ENCODE results near the gene NAT8L.
"Not testable (repeated sequence)": the region's sequence is repeated elsewhere in the genome, so short reads cannot be mapped to it uniquely, and the experiment has no call there.

Gene NAT8L

DNA sequence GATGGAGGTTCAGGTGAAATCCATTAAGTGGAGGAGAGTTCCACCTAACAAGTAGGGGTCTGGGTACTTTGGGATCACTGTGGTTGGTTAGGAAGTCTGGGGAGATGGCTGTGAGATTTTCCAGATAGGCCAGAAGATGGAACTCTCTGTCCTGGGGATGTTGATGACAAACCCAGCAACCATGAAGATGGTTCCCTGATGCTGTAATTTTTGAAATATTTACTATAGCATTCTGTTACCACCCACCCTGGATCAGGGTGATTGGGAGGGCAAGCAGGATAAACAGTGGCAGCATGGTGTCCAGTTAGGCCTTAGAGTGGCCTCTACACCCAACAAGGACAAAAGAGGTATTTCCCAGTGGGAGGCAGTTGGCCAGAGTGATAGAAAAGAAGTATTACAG lies 34.4 kb upstream of the NAT8L start:
- TF ChIP-seq CTCF (IDR thresholded peaks at IDR 0.05; ENCODE audit: poor library complexity, severe bottlenecking), result no peak
- H3K4me3 ChIP-seq (ENCODE audit: severe bottlenecking), result no peak overlapping the region
- H3K27ac ChIP-seq (ENCODE audit: poor library complexity, severe bottlenecking), result no peak overlapping the region
- no peaks in the 10 kb centered on the region for H3K36me3 ChIP-seq (ENCODE audit: low read depth)
- ATAC-seq (ENCODE audit: low read depth) (no peak), DNase-seq (ENCODE audit: low spot score) (no peak)
- H3K9me3 ChIP-seq (ENCODE audit: severe bottlenecking), result no peaks in the 10 kb centered on the region
- no peaks in the 10 kb centered on the region for H3K4me1 ChIP-seq (ENCODE audit: insufficient read depth, poor library complexity, severe bottlenecking)
- peaks cover 47% of the 10 kb centered on the region for H3K27me3 ChIP-seq (ENCODE audit: insufficient read depth, poor library complexity, severe bottlenecking)

DNA sequence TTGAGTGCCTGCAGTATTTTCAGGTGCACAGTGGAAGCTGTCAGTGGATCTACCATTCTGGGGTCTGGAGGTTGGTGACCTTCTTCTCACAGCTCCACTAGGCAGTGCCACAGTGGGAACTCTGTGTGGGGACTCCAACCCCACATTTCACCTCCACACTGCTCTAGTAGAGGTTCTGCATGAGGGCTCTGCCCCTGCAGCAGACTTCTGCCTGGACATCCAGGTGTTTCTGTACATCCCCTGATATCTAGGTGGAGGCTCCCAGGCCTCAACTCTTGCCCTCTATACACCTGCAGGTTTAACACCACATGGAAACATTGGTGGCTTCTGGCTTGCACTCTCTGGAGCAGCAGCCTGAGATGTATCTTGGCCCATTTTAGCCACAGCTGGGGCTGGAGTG lies 33.3 kb upstream of the NAT8L start:
- H3K27me3 ChIP-seq (ENCODE audit: insufficient read depth, poor library complexity, severe bottlenecking), result peaks cover 47% of the 10 kb centered on the region
- H3K9me3 ChIP-seq (ENCODE audit: severe bottlenecking), result no peaks in the 10 kb centered on the region
- no peaks in the 10 kb centered on the region for H3K36me3 ChIP-seq (ENCODE audit: low read depth)
- H3K4me1 ChIP-seq (ENCODE audit: insufficient read depth, poor library complexity, severe bottlenecking), result no peaks in the 10 kb centered on the region
- H3K27ac ChIP-seq (ENCODE audit: poor library complexity, severe bottlenecking), result no peak overlapping the region
- no peak overlapping the region for H3K4me3 ChIP-seq (ENCODE audit: severe bottlenecking)
- no peak for ATAC-seq (ENCODE audit: low read depth)
- TF ChIP-seq CTCF (IDR thresholded peaks at IDR 0.05; ENCODE audit: poor library complexity, severe bottlenecking), result no peak
- no peak for DNase-seq (ENCODE audit: low spot score)

- not testable (repeated sequence) for ATAC-seq (ENCODE audit: low read depth); H3K36me3 ChIP-seq (ENCODE audit: low read depth); H3K27ac ChIP-seq (ENCODE audit: poor library complexity, severe bottlenecking); DNase-seq (ENCODE audit: low spot score); H3K4me1 ChIP-seq (ENCODE audit: insufficient read depth, poor library complexity, severe bottlenecking); H3K4me3 ChIP-seq (ENCODE audit: severe bottlenecking); H3K9me3 ChIP-seq (ENCODE audit: severe bottlenecking)
- peaks cover 36% of the 10 kb centered on the region for H3K27me3 ChIP-seq (ENCODE audit: insufficient read depth, poor library complexity, severe bottlenecking)
Measured at GRCh38 chr4:2027120-2027519, 32.0 kb upstream of the NAT8L start.

- DNase-seq (ENCODE audit: low spot score); H3K4me3 ChIP-seq (ENCODE audit: severe bottlenecking); H3K36me3 ChIP-seq (ENCODE audit: low read depth); H3K9me3 ChIP-seq (ENCODE audit: severe bottlenecking); H3K27ac ChIP-seq (ENCODE audit: poor library complexity, severe bottlenecking); ATAC-seq (ENCODE audit: low read depth); H3K4me1 ChIP-seq (ENCODE audit: insufficient read depth, poor library complexity, severe bottlenecking): not testable (repeated sequence)
- peaks cover 37% of the 10 kb centered on the region for H3K27me3 ChIP-seq (ENCODE audit: insufficient read depth, poor library complexity, severe bottlenecking)
Measured at GRCh38 chr4:2031161-2031560, 28.0 kb upstream of the NAT8L start.

DNA sequence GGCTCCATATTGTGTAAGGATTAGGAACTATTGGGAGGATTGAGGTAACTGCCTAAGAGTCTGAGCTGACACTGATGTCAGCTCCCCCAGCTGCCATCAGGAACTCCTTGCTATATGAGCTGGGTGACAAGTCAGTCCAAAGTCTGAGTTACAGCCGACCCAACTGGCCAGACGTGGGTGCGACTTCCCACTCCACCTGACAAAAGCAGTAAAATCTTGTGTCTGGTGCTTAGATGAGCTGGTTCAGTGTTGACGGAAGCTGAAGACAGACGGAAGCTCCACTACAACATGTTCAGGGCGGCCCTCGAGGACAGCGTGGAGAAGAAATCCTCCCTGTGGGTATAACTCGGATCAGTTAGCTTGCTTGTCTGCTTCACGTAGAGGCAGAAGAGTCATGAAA lies 22.8 kb upstream of the NAT8L start:
- no peak for TF ChIP-seq CTCF (IDR thresholded peaks at IDR 0.05; ENCODE audit: poor library complexity, severe bottlenecking)
- Histone ChIP-seq H3K27me3 (ENCODE audit: insufficient read depth, poor library complexity, severe bottlenecking) (peaks cover 30% of the 10 kb centered on the region), H3K27ac (ENCODE audit: poor library complexity, severe bottlenecking) (no peak overlapping the region), H3K4me1 (ENCODE audit: insufficient read depth, poor library complexity, severe bottlenecking) (no peaks in the 10 kb centered on the region), H3K9me3 (ENCODE audit: severe bottlenecking) (no peaks in the 10 kb centered on the region), H3K4me3 (ENCODE audit: severe bottlenecking) (no peak overlapping the region), H3K36me3 (ENCODE audit: low read depth) (no peaks in the 10 kb centered on the region)
- DNase-seq (ENCODE audit: low spot score) (no peak), ATAC-seq (ENCODE audit: low read depth) (no peak)

GRCh38 chr4:2036866-2037265 lies 22.3 kb upstream of the NAT8L start:
- ATAC-seq (ENCODE audit: low read depth) (no peak), DNase-seq (ENCODE audit: low spot score) (no peak)
- TF ChIP-seq CTCF (IDR thresholded peaks at IDR 0.05; ENCODE audit: poor library complexity, severe bottlenecking), result no peak
- no peaks in the 10 kb centered on the region for H3K36me3 ChIP-seq (ENCODE audit: low read depth)
- no peak overlapping the region for H3K4me3 ChIP-seq (ENCODE audit: severe bottlenecking)
- H3K27me3 ChIP-seq (ENCODE audit: insufficient read depth, poor library complexity, severe bottlenecking), result peaks cover 34% of the 10 kb centered on the region
- H3K4me1 ChIP-seq (ENCODE audit: insufficient read depth, poor library complexity, severe bottlenecking), result no peaks in the 10 kb centered on the region
- no peaks in the 10 kb centered on the region for H3K9me3 ChIP-seq (ENCODE audit: severe bottlenecking)
- H3K27ac ChIP-seq (ENCODE audit: poor library complexity, severe bottlenecking), result no peak overlapping the region
